GM21367 (cell line): ENCODE measurements around the gene LRCH1.
A peak's percentile ranks its signal among the peaks of the same experiment; 100 is the strongest.

ENCODE experiments used
- ATAC-seq: cut with Tn5 transposase; IDR thresholded peaks from one replicate; pipeline ENCODE4 v1.9.1; 2021; ENCODE audit not compliant: unreplicated experiment

Gene LRCH1

GRCh38 chr13:46612267-46612666, 59.3 kb downstream of the LRCH1 start:
- ATAC-seq = no peak

- no peak for ATAC-seq
Observed at GRCh38 chr13:46613409-46614049, 60.6 kb downstream of the LRCH1 start.

GRCh38 chr13:46614582-46614981, 61.6 kb downstream of the LRCH1 start:
- ATAC-seq = no peak

DNA sequence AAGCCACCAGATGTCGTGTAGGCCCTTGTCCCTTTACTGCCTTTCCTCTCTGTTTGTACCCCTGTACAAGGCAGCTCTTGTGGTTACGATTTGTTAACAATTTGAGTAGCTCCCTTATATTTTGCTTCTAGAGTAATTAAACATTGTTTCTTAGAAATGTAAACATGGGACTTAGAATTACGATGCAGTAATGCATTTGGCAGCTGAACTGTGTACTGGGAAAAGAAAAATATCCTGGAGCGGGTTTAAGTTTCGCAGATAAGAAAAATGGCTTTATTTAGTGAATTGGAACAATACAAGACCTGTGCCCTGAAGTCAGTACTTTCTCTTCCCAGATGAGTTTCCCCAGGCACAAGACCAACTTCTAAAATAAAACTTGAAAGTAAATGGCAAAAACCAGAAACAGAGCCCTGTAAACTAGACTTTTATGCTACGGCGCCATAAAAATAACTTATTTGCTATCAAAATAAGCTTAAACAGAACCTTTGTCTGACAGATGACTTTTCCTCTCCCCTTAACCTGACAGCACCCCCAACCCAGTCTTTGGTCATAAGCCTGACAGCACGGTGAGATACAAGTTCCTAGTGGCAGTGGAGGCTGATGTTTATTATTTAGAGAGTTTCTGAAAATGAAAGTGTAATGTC, 63.0 kb downstream of the LRCH1 start:
- ATAC-seq = no peak

DNA sequence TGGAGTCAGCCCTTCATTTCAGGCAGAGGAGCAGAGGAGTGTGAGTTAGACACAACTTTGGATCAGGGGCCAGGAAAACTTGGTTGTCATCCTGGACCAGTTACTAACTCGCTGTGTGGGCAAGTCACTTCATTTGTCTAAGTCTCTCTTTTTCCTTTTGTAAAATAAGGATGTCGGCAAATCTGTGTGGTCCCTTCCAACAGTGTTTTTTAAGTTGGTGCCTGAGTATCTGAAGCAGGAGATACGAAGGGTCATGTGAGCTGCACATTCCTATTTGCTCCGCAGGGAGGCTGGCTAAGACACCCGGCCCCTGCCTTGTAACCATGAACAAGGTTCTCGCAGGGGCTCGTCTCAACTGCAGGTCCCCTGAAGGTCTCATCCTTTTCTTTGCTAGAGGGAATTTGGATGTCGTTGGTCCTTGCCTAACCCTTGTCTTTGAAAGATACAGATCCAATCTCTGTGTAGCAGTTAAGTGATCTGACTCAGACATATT, 64.3 kb downstream of the LRCH1 start:
- ATAC-seq = no peak

DNA sequence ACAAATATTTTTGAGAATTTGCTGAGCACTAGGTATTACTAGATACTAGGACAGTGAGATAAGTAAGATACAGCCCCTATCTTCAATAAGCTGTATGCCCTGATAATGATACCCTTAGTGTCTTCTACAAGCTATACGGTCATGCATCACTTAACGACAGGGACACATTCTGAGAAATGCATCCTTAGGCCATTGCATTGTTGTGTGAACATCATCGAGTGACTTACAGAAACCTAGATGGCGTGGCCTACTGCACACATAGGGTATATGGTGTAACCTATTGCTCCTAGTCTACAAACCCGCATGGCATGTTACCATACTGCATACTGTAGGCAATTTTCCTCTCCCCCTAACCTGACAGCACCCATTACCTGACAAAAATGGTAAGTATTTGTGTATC, 64.9 kb downstream of the LRCH1 start:
- no peak for ATAC-seq

GRCh38 chr13:46618694-46619254, 65.8 kb downstream of the LRCH1 start:
- no peak for ATAC-seq

DNA sequence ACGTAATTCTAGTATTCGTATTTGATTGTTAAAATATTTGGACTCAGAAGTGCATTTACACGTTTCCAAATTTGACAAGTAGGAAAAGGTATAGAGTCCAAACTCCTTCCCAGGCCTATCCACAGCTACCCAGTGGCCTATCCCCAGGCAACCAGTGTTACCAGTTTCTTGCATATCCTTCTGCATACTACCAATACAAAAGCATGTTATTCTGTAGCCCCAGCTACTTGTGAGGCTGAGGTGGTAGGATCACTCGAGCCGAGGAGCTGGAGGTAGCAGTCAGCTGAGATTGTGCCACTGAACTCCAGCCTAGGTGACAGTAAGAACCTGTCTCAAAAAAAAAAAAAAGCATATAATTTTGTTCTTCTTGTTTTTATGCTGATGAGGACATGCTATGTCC, 67.1 kb downstream of the LRCH1 start:
- ATAC-seq = no peak

GRCh38 chr13:46620471-46620870, 67.5 kb downstream of the LRCH1 start:
- ATAC-seq = no peak

GRCh38 chr13:46621133-46621532, 68.2 kb downstream of the LRCH1 start:
- ATAC-seq = no peak

GRCh38 chr13:46621792-46622629, 69.0 kb downstream of the LRCH1 start:
- ATAC-seq = no peak

DNA sequence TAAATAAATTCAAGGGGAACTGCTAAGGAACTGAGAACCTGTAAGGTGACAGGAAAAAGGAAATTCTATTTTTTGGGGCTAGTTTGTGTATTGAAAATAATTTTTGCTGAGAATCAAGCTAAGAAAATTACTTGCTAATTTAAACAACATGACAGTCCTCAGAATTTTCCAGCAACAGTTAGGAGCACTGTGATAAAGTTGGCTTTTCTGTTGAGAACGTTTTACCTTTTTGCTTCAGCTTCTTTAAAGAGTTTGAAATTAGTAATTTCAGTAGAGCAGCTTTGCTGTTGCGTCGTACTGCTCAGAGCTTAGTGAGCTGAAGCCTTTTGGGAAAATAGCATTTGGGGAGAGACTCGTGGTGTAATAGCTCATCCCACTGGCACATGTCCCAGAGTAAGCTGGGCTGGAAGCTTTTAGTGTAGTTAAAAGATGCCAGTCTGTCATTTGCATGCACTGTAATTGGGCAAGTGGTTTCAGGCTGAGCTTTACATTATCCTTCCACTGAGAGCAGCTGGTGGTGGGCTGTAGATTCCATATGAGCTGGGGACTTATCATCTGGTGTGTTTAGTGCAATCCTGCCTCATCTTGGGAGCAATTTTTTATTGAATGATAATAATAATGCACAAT, 69.8 kb downstream of the LRCH1 start:
- ATAC-seq = no peak

DNA sequence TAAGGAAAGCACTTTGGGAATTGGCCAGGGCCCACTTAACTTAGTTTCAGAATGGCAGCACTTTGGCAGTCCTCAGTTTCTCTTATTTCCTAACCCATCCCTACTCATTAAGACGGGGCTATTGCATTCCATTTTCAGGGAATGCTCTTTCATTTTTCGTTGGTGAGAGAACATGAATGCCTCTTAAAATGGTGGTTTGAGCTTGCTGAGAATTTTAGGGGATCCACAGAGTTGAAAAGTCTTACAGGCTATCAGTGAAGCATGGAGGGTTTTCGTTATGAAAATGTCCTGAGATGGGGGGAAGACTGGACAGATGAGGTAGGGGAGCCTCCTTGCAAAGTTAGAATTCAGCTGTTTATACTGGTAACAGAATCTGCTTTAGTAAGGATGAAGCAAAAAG, 71.4 kb downstream of the LRCH1 start:
- peak; percentile 38 for ATAC-seq

- no peak for ATAC-seq
Observed at GRCh38 chr13:46624821-46625220, 71.9 kb downstream of the LRCH1 start.

- ATAC-seq = no peak
Observed at GRCh38 chr13:46627462-46627861, 74.5 kb downstream of the LRCH1 start.

- ATAC-seq = no peak
Observed at GRCh38 chr13:46628622-46629365, 75.8 kb downstream of the LRCH1 start.

DNA sequence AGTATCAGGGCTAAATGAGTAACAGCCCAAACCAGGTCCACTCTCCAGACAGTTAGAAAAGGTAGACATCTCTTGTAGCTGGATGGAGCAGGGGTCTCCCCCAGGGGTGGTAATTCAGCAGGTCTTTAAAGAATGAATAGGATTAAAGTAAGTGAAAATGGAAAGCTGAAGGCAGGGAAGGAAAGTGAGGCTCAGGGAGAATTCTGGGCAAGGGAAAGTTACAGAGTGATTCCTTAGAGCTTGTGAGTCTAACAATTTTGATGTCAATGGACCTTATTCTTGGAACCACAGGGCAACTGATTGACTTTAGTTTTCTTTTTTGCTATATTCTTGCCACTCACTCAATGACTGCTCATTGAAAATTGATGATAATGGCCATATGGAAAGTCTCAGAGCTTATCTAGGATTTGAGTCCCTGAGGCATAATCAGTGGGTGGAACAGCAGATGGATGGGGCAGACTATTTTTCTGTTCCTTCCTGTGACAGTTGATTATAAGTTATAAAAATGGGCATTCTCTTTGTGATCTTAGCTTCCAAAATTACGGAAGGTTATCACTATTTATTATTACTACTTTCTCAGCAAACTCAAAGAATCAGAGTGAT, 76.9 kb downstream of the LRCH1 start:
- ATAC-seq = no peak

GRCh38 chr13:46630431-46631178, 77.6 kb downstream of the LRCH1 start:
- no peak for ATAC-seq

DNA sequence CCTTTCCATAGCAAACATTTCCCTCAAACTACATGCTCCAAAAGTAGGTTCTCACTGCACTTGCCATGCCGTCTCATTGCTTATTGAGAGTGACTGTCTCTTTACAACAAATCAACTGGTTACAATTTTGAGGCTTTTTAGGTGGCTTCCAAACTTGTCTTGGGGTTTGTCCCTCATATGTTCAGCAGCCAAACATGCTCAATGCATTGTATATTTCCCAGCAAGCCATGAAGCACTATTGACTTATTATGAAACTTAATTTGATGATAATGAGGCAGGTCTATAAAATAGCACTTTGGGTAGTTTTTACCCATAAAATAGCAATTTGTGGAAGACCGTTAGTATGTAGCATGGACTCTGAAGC, 78.2 kb downstream of the LRCH1 start:
- ATAC-seq = no peak
